ENCODE measurements around the gene CDC42EP4. TPM values are rescaled to one million over a fixed set of nuclear protein-coding genes. Genes with fewer than 3 reads are reported as not detected.
A peak's percentile ranks its signal among the peaks of the same experiment; 100 is the strongest.
"Not testable (repeated sequence)": the region's sequence is repeated elsewhere in the genome, so short reads cannot be mapped to it uniquely, and the experiment has no call there.

Gene CDC42EP4
- total RNA-seq, 1 donor from 2014 or later, result 33.4 TPM

- Mint-ChIP-seq H3K27ac (ENCODE audit: unreplicated experiment) (peak overlapping the region; percentile 86), H3K9me3 (no peaks in the 10 kb centered on the region), H3K4me1 (peaks cover 23% of the 10 kb centered on the region), H3K36me3 (ENCODE audit: low read depth) (no peaks in the 10 kb centered on the region), H3K4me3 (peak overlapping the region; percentile 95), H3K27me3 (ENCODE audit: low read depth) (peaks cover 37% of the 10 kb centered on the region)
- DNase-seq (ENCODE audit: low read depth, low spot score), result no peak
- no peak for TF ChIP-seq CTCF (conservative IDR thresholded peaks at IDR 0.05)
Measured at GRCh38 chr17:73311428-73311780, 397 bp downstream of the CDC42EP4 start.

GRCh38 chr17:73309727-73310596 is 1.8 kb downstream of the CDC42EP4 start:
- Mint-ChIP-seq H3K9me3 (no peaks in the 10 kb centered on the region), H3K4me3 (peak overlapping the region; percentile 93), H3K27ac (ENCODE audit: unreplicated experiment) (peak overlapping the region; percentile 98), H3K36me3 (ENCODE audit: low read depth) (no peaks in the 10 kb centered on the region), H3K27me3 (ENCODE audit: low read depth) (peaks cover 34% of the 10 kb centered on the region), H3K4me1 (peaks cover 32% of the 10 kb centered on the region)
- no peak for TF ChIP-seq CTCF (conservative IDR thresholded peaks at IDR 0.05)
- peak; percentile 30 for DNase-seq (ENCODE audit: low read depth, low spot score)

GRCh38 chr17:73308959-73309358 is 2.8 kb downstream of the CDC42EP4 start:
- not testable (repeated sequence) for H3K4me3 Mint-ChIP-seq; H3K36me3 Mint-ChIP-seq (ENCODE audit: low read depth); H3K27ac Mint-ChIP-seq (ENCODE audit: unreplicated experiment); H3K9me3 Mint-ChIP-seq; DNase-seq (ENCODE audit: low read depth, low spot score)
- H3K4me1 Mint-ChIP-seq, result peaks cover 42% of the 10 kb centered on the region
- peaks cover 32% of the 10 kb centered on the region for H3K27me3 Mint-ChIP-seq (ENCODE audit: low read depth)

- peaks cover 42% of the 10 kb centered on the region for H3K4me1 Mint-ChIP-seq
- H3K27ac Mint-ChIP-seq (ENCODE audit: unreplicated experiment), result peak overlapping the region; percentile 27
- H3K9me3 Mint-ChIP-seq, result peaks cover 2% of the 10 kb centered on the region
- DNase-seq (ENCODE audit: low read depth, low spot score), result no peak
- H3K27me3 Mint-ChIP-seq (ENCODE audit: low read depth), result peaks cover 28% of the 10 kb centered on the region
- peak overlapping the region; percentile 78 for H3K4me3 Mint-ChIP-seq
- TF ChIP-seq CTCF (conservative IDR thresholded peaks at IDR 0.05), result no peak
- peaks cover 2% of the 10 kb centered on the region for H3K36me3 Mint-ChIP-seq (ENCODE audit: low read depth)
Measured at GRCh38 chr17:73308017-73308823, 3.6 kb downstream of the CDC42EP4 start.

GRCh38 chr17:73307130-73307529 is 4.7 kb downstream of the CDC42EP4 start:
- H3K27me3 Mint-ChIP-seq (ENCODE audit: low read depth), result peaks cover 21% of the 10 kb centered on the region
- H3K27ac Mint-ChIP-seq (ENCODE audit: unreplicated experiment), result no peak overlapping the region
- no peak overlapping the region for H3K4me3 Mint-ChIP-seq
- peaks cover 2% of the 10 kb centered on the region for H3K36me3 Mint-ChIP-seq (ENCODE audit: low read depth)
- H3K4me1 Mint-ChIP-seq, result peaks cover 37% of the 10 kb centered on the region
- peaks cover 2% of the 10 kb centered on the region for H3K9me3 Mint-ChIP-seq
- TF ChIP-seq CTCF (conservative IDR thresholded peaks at IDR 0.05), result no peak
- no peak for DNase-seq (ENCODE audit: low read depth, low spot score)
